K562 treated with DMSO at 1 percent for 24 hours (cell line): ENCODE results near the gene ARHGEF38. TPM values are rescaled to one million over a fixed set of nuclear protein-coding genes. Genes with fewer than 3 reads are reported as not detected.

Source experiments
- total RNA-seq: library from RNA; unstranded; fragments of 300-600 nt; gene quantifications from 2 replicates; pipeline ENCODE4 v1.2.3, GENCODE V29; 2022; ENCODE audit warnings: low read depth; ENCODE audit not compliant: insufficient read depth

ARHGEF38 gene
- total RNA-seq, result not detected in 2 replicates

DNA sequence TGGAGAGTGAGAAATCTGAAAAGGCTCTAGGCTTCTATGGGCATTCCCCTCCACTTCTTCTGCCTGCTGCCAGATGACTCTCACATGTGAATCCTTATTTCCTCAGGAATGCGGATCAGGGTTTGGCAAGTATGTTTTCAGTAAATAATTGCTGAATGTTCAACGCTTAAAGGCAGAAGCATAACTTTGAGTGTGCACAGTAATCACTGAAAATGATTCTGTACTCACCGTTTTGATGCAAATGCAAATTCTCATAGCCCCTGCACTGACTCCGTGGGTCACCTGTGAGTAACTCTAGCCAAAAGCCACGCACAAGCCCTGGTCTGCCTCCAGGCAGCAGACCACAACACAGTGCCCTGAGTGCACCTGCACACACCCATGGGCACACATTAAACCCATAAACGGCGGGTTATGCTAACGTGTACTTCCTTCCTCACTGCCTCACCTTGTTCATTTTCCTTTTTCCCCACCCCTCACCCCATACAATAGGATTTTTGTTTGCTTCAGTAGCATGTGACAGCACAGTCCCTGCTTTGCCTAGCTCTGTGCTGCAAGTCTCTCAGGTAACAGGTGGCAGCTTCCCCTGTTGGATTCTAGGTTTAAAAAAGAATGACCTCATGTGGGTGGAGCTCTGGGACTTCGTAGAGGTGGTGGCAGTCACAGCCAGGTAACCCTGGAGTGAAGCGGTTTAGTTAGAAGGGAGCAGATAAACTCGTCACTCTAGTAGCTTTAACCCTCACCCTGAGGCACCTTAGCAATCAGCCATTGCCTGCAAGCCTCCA is at the start of gene ARHGEF38:
ARHGEF38 (plus strand) TSS at position 656 of the 782 bp plus-strand sequence. CDS start 146 bp downstream, outside the sequence.

GRCh38 chr4:105708181-105709080 is 156.0 kb downstream of the ARHGEF38 start, which contains the start of the genes GSTCD and INTS12:
Gene GSTCD (plus strand): TSS chr4:105708784. CDS start chr4:105717614, 8,830 bp downstream.
Gene INTS12 (minus strand): TSS chr4:105708689. CDS start chr4:105700005, 8,684 bp downstream.

Other genes starting within 250 kb of the ARHGEF38 start
- gene PPA2, start 78.6 kb upstream of the ARHGEF38 start, total RNA-seq, result 36.0 and 57.5 TPM in 2 replicates
- 16.5 and 22.8 TPM in 2 replicates for gene INTS12, start 156.1 kb downstream of the ARHGEF38 start, total RNA-seq
- 4.5 and 6.8 TPM in 2 replicates for gene GSTCD, start 156.2 kb downstream of the ARHGEF38 start, total RNA-seq